Measurements from ENCODE around the gene ZNF574. TPM values are rescaled to one million over a fixed set of nuclear protein-coding genes. Genes with fewer than 3 reads are reported as not detected.

ZNF574 gene
- total RNA-seq, 1 experiment from 2014 or later: 15.1 TPM

DNA sequence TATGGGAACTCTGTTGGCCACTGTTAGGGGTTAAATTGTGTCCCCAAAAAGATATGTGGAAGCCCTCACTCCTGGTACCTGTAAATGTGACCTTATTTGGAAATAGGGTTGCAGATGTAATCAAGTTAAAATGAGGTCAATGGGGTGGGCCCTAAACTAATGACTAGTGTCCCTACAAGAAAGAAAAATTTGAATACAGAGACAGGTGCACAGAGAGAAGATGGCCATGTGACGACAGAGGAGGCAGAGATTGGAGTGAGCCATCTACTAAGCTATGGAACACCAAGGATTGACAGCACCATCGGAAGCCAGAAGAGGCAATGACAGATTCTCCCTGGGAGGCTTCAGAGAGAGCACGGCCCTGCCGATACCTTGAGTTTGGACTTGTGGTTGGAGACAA, 39.7 kb downstream of the ZNF574 start:
- Histone ChIP-seq H4K20me1 (ENCODE audit: insufficient read depth, low read depth, low read length) (no peaks in the 10 kb centered on the region), H3K4me2 (ENCODE audit: low read depth, low read length, poor library complexity, severe bottlenecking) (peak overlapping the region; percentile 81), H3K79me2 (ENCODE audit: low read length) (peaks cover 11% of the 10 kb centered on the region; the same call in 1 of the 2 replicates), H3K27me3 (ENCODE audit: low read length) (no peaks in the 10 kb centered on the region), H3K9me2 (replicated peaks; ENCODE audit: insufficient read depth, low read length) (no peaks in the 10 kb centered on the region), H3K9me3 (ENCODE audit: low read length) (no peaks in the 10 kb centered on the region), H3K36me3 (ENCODE audit: insufficient read depth, low read length) (peaks cover 40% of the 10 kb centered on the region), H3K9ac (ENCODE audit: low read length) (peak overlapping the region; percentile 88), H3K4me3 (ENCODE audit: low read length) (peak overlapping the region; percentile 23; the same call in 1 of the 2 replicates), H3K27ac (ENCODE audit: low read length) (peak overlapping the region; percentile 100), H2AFZ (ENCODE audit: low read length) (no peak overlapping the region), H3K4me1 (ENCODE audit: low read length) (peaks cover 100% of the 10 kb centered on the region)
- peak; percentile 81 for DNase-seq

GRCh38 chr19:42116308-42117075, 40.5 kb downstream of the ZNF574 start:
- H3K4me3 ChIP-seq (ENCODE audit: low read length): peak overlapping the region; percentile 2; the same call in 1 of the 2 replicates
- H2AFZ ChIP-seq (ENCODE audit: low read length): no peak overlapping the region
- H3K4me2 ChIP-seq (ENCODE audit: low read depth, low read length, poor library complexity, severe bottlenecking): peak overlapping the region; percentile 81
- peaks cover 11% of the 10 kb centered on the region; the same call in 1 of the 2 replicates for H3K79me2 ChIP-seq (ENCODE audit: low read length)
- H3K9me2 ChIP-seq (replicated peaks; ENCODE audit: insufficient read depth, low read length): no peaks in the 10 kb centered on the region
- H3K9me3 ChIP-seq (ENCODE audit: low read length): no peaks in the 10 kb centered on the region
- peaks cover 37% of the 10 kb centered on the region for H3K36me3 ChIP-seq (ENCODE audit: insufficient read depth, low read length)
- peak overlapping the region; percentile 100 for H3K27ac ChIP-seq (ENCODE audit: low read length)
- DNase-seq: peak; percentile 67
- no peaks in the 10 kb centered on the region for H4K20me1 ChIP-seq (ENCODE audit: insufficient read depth, low read depth, low read length)
- no peaks in the 10 kb centered on the region for H3K27me3 ChIP-seq (ENCODE audit: low read length)
- peak overlapping the region; percentile 88 for H3K9ac ChIP-seq (ENCODE audit: low read length)
- H3K4me1 ChIP-seq (ENCODE audit: low read length): peaks cover 100% of the 10 kb centered on the region

DNA sequence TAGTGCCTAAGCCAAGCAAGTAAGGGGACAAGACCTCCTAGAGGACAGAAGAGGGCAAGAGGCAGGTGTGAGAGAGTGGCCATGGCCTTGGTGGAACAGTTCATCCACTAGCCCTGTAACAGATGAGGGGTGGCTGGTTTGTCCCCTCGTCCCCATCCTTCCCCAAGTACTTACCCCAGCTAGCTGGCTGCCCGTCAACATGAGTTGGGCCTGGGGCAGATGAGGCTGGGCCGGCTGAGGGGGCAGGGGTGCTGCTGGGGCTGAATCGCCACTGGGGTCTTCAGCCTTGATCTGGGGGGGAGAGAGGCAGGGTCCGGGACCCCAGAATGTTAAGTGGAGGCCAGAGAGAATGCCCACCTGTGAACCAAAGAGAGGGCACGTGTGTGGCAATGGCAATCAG, 41.1 kb downstream of the ZNF574 start:
- Histone ChIP-seq H3K4me3 (ENCODE audit: low read length) (no peak overlapping the region), H3K9me3 (ENCODE audit: low read length) (no peaks in the 10 kb centered on the region), H3K27ac (ENCODE audit: low read length) (peak overlapping the region; percentile 100), H3K4me2 (ENCODE audit: low read depth, low read length, poor library complexity, severe bottlenecking) (peak overlapping the region; percentile 81), H3K36me3 (ENCODE audit: insufficient read depth, low read length) (peaks cover 31% of the 10 kb centered on the region), H4K20me1 (ENCODE audit: insufficient read depth, low read depth, low read length) (no peaks in the 10 kb centered on the region), H3K4me1 (ENCODE audit: low read length) (peaks cover 100% of the 10 kb centered on the region), H3K9ac (ENCODE audit: low read length) (peak overlapping the region; percentile 88), H3K27me3 (ENCODE audit: low read length) (no peaks in the 10 kb centered on the region), H3K9me2 (replicated peaks; ENCODE audit: insufficient read depth, low read length) (no peaks in the 10 kb centered on the region), H3K79me2 (ENCODE audit: low read length) (peaks cover 11% of the 10 kb centered on the region; the same call in 1 of the 2 replicates), H2AFZ (ENCODE audit: low read length) (no peak overlapping the region)
- no peak for DNase-seq

DNA sequence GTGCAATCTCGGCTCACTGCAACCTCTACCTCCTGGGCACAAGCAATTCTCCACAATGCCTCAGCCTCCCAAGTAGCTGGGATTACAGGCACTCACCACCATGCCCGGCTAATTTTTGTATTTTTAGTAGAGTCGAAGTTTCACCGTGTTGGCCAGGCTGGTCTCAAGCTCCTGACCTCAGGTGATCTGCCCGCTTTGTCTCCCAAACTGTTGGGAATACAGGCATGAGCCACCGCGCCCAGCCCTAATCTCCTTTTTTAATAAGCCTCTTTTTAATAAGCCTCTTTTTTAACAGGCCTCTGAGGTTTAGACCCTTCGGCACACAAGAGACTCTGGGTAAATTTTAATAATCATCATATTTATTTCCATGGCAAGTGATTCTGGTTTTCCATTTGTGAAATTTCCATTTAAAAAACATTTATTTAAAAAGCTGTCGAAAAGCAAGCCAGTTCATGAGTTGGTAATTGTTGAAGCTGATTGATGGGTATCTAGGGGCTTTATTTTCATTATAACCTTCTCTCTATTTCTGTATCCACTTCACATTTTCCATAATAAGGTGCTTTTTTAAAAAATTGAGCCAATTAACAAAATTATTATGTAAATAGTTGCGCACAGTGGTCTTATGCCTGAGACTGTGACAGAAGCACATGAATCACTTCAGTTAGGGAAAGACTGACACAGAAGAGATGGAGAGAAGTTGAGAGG, 44.5 kb downstream of the ZNF574 start:
- H3K9ac ChIP-seq (ENCODE audit: low read length): peak overlapping the region; percentile 92
- peaks cover 27% of the 10 kb centered on the region for H3K36me3 ChIP-seq (ENCODE audit: insufficient read depth, low read length)
- no peaks in the 10 kb centered on the region for H3K9me2 ChIP-seq (replicated peaks; ENCODE audit: insufficient read depth, low read length)
- peaks cover 8% of the 10 kb centered on the region for H3K79me2 ChIP-seq (ENCODE audit: low read length)
- H2AFZ ChIP-seq (ENCODE audit: low read length): no peak overlapping the region
- H3K27ac ChIP-seq (ENCODE audit: low read length): peak overlapping the region; percentile 100
- peak overlapping the region; percentile 60; the same call in 1 of the 2 replicates for H3K4me3 ChIP-seq (ENCODE audit: low read length)
- no peaks in the 10 kb centered on the region for H3K27me3 ChIP-seq (ENCODE audit: low read length)
- no peaks in the 10 kb centered on the region for H4K20me1 ChIP-seq (ENCODE audit: insufficient read depth, low read depth, low read length)
- H3K9me3 ChIP-seq (ENCODE audit: low read length): no peaks in the 10 kb centered on the region
- peak; percentile 94 for DNase-seq
- H3K4me1 ChIP-seq (ENCODE audit: low read length): peaks cover 100% of the 10 kb centered on the region
- peak overlapping the region; percentile 76 for H3K4me2 ChIP-seq (ENCODE audit: low read depth, low read length, poor library complexity, severe bottlenecking)

DNA sequence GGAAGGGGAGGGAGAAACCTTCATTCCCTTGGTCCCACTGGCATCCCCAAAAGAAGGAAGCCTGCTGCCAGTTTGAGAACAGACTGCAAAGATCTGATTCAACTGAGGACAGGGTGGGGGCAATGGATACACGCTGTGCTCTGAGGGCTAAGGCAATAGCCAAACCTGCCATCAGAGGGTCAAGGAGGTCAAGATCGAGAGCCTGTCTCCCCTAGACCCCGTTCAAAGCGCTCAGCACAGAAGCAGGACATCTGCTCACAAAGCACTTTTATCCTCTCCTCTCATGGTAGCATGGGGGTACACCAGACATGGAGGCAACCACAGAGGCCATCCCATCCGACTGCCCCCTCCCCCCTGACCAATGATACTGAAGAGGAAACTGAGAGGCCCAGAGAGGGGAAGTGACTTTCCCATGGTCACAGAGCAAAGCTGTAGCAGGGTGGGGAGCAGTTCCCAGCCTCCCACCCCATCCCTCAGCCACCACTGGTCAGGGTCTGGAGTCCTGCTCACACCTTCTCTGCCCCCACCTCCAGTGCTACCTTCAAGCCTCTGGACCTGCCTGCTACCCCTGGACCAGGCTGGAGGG, 45.2 kb downstream of the ZNF574 start:
- H3K4me3 ChIP-seq (ENCODE audit: low read length): peak overlapping the region; percentile 60
- peak overlapping the region; percentile 100 for H3K27ac ChIP-seq (ENCODE audit: low read length)
- no peaks in the 10 kb centered on the region for H3K9me2 ChIP-seq (replicated peaks; ENCODE audit: insufficient read depth, low read length)
- H3K9ac ChIP-seq (ENCODE audit: low read length): peak overlapping the region; percentile 92
- peak; percentile 89 for DNase-seq
- H4K20me1 ChIP-seq (ENCODE audit: insufficient read depth, low read depth, low read length): no peaks in the 10 kb centered on the region
- peak overlapping the region; percentile 76 for H3K4me2 ChIP-seq (ENCODE audit: low read depth, low read length, poor library complexity, severe bottlenecking)
- peaks cover 33% of the 10 kb centered on the region for H3K36me3 ChIP-seq (ENCODE audit: insufficient read depth, low read length)
- peaks cover 100% of the 10 kb centered on the region for H3K4me1 ChIP-seq (ENCODE audit: low read length)
- peaks cover 15% of the 10 kb centered on the region for H3K79me2 ChIP-seq (ENCODE audit: low read length)
- no peaks in the 10 kb centered on the region for H3K27me3 ChIP-seq (ENCODE audit: low read length)
- H3K9me3 ChIP-seq (ENCODE audit: low read length): no peaks in the 10 kb centered on the region
- H2AFZ ChIP-seq (ENCODE audit: low read length): no peak overlapping the region

GRCh38 chr19:42121656-42122069, 45.7 kb downstream of the ZNF574 start:
- Histone ChIP-seq H4K20me1 (ENCODE audit: insufficient read depth, low read depth, low read length) (no peaks in the 10 kb centered on the region), H3K4me2 (ENCODE audit: low read depth, low read length, poor library complexity, severe bottlenecking) (peak overlapping the region; percentile 76), H3K27ac (ENCODE audit: low read length) (peak overlapping the region; percentile 100), H3K4me1 (ENCODE audit: low read length) (peaks cover 100% of the 10 kb centered on the region), H3K9ac (ENCODE audit: low read length) (peak overlapping the region; percentile 92), H3K79me2 (ENCODE audit: low read length) (peaks cover 20% of the 10 kb centered on the region), H3K4me3 (ENCODE audit: low read length) (peak overlapping the region; percentile 60), H3K9me3 (ENCODE audit: low read length) (no peaks in the 10 kb centered on the region), H3K9me2 (replicated peaks; ENCODE audit: insufficient read depth, low read length) (no peaks in the 10 kb centered on the region), H3K27me3 (ENCODE audit: low read length) (no peaks in the 10 kb centered on the region), H3K36me3 (ENCODE audit: insufficient read depth, low read length) (peaks cover 35% of the 10 kb centered on the region), H2AFZ (ENCODE audit: low read length) (no peak overlapping the region)
- DNase-seq: peak; percentile 92

GRCh38 chr19:42122691-42123607, 47.0 kb downstream of the ZNF574 start:
- peak; percentile 90 for DNase-seq
- Histone ChIP-seq H3K79me2 (ENCODE audit: low read length) (peaks cover 33% of the 10 kb centered on the region), H3K9me2 (replicated peaks; ENCODE audit: insufficient read depth, low read length) (no peaks in the 10 kb centered on the region), H3K9ac (ENCODE audit: low read length) (peak overlapping the region; percentile 92), H3K36me3 (ENCODE audit: insufficient read depth, low read length) (peaks cover 45% of the 10 kb centered on the region), H3K9me3 (ENCODE audit: low read length) (no peaks in the 10 kb centered on the region), H3K4me2 (ENCODE audit: low read depth, low read length, poor library complexity, severe bottlenecking) (peak overlapping the region; percentile 76), H3K4me1 (ENCODE audit: low read length) (peaks cover 100% of the 10 kb centered on the region), H4K20me1 (ENCODE audit: insufficient read depth, low read depth, low read length) (no peaks in the 10 kb centered on the region), H3K27me3 (ENCODE audit: low read length) (no peaks in the 10 kb centered on the region), H3K27ac (ENCODE audit: low read length) (peak overlapping the region; percentile 100), H2AFZ (ENCODE audit: low read length) (no peak overlapping the region), H3K4me3 (ENCODE audit: low read length) (peak overlapping the region; percentile 60)
